RPMI8226 (cell line): ENCODE measurements around the gene NHLRC1.

Experiments used
- DNase-seq: peaks from one replicate; pipeline ENCODE4 v3.0.0-alpha.2; 2015

Gene NHLRC1

DNA sequence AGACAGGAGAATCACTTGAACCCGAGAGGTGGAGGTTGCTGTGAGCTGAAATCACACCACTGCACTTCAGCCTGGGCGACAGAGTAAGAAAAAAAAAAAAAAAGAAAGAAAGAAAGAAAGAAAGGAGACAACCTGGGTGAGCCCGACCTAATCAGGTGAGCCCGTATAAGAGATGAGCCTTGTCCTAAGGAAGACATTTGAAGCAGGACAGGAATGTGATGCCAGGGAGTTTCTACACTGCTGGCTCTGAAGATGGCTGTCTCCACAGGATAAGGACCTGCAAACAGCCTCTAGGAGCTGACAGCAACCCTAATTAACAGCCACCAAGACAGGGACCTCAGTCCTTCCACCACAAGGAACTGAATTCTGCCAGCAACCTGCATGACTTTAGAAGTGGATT, 41.9 kb downstream of the NHLRC1 start:
- no peak for DNase-seq

DNA sequence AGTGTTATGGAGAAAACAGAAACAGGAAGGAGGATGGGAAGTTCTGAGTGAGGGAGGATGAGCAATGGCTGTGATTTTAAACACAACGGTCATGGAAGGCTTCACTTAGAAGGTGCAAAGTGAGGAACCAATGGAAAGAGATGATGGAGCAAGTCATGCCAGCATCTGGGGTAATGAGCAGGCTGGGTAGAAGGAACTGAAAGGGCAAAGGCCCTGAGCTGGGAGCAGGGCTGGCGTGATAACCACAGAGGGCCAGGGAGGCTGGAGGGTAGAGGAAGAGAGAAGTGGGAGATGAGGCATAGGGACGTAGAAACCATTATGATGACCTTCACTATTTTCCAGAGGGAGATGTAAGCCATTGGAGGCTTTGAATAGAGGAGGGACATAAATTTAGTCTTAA, 43.6 kb downstream of the NHLRC1 start:
- DNase-seq: no peak

DNA sequence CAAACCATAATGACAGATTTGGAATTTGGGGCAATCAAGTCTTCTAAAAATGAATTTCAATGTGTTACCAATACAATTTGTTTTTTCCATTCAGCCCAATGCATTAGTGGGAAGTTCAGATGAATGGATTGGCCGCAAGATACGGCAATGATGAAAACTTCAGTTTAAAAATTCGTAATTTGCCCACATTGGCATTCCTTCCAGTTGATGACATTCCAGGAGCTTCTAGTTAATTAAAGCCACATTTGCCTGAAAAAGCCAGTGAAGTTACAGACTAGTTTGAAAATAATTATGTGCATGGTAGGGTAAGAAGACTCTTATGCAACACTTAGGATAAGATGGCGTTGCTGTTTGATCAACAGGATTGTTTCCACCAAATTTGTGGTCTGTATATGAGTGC, 46.2 kb downstream of the NHLRC1 start:
- no peak for DNase-seq

GRCh38 chr6:18072841-18073240, 49.6 kb downstream of the NHLRC1 start:
- no peak for DNase-seq

DNA sequence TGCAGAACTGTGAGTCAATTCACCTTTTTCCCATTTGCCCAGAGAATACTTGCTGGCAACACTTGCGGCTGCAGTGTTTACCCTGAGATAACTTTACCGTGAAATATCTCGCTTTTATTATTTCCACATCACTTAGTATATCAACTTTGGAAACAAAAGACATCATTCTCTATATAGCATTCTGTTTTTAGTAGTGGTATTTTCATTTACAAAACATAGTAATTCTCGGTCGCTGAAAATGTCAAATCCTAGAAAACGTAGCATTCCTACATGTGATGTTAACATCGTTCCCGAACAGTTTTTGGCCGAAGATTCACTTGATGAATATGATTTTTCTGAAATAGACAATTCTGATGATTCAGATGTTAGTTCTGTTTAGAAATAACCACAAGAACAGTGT, 52.0 kb downstream of the NHLRC1 start:
- no peak for DNase-seq
